Testis (tissue), 2 donors: ENCODE results near the gene EHBP1.

Experiments
- CTCF ChIP-seq, 3 experiments: fragments of 450-650 bp in 2 of 3; fragments of 200-600 bp in 1 of 3; sonication (generic) in 1 of 3; IDR thresholded peaks; one replicate each; pipeline ENCODE4 v1.5.1; 2016 to 2019; ENCODE audit warnings: antibody characterized with exemption in 3 of 3, mild to moderate bottlenecking in 2 of 3, moderate library complexity in 1 of 3
- POLR2A ChIP-seq: fragments of 450-650 bp; IDR thresholded peaks from one replicate; pipeline ENCODE4 v1.6.1; 2017; ENCODE audit warnings: antibody characterized with exemption, mild to moderate bottlenecking, moderate library complexity

DNA sequence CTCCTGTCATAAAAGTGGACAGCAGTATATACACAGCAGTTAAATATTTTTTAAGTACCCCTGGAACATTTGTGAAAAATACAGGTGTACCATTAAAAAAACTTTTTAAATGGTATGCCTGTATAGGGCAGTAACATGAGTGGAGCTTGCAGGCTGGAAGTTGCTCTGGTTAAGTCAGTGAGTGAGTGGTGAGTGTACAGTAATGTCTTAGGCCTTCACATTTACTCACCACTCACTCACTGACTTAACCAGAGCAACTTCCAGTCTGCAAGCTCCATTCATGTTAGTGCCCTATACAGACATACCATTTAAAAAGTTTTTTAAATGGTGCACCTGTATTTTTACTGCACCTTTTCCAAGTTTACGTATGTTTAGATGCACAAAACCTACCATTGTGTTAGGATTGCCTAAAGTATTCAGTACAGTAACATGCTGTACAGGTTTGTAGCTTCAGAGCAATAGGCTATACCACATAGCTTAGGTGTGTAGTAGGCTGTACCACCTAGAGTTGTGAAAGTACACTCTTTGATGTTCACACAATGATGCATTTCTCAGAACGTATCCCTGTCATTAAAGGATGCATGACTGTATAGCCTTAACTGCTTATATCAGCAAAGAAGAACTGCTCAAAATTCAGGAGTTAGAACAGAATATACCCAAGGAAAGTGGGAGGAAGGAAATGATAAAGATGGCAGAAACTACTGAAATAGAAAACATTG, 112.6 kb downstream of the EHBP1 start:
- TF ChIP-seq CTCF (IDR thresholded peaks at IDR 0.05) (no peak), POLR2A (no peak)
